ENCODE data around the gene GHDC. TPM values are rescaled to one million over a fixed set of nuclear protein-coding genes. Genes with fewer than 3 reads are reported as not detected.
A peak's percentile ranks its signal among the peaks of the same experiment; 100 is the strongest.
"Not testable (repeated sequence)": the region's sequence is repeated elsewhere in the genome, so short reads cannot be mapped to it uniquely, and the experiment has no call there.

GHDC gene
- total RNA-seq, 1 donor from 2014 or later: 7.8 TPM

- Mint-ChIP-seq H3K27me3 (ENCODE audit: low read depth) (no peaks in the 10 kb centered on the region), H3K4me3 (ENCODE audit: unreplicated experiment) (no peak overlapping the region), H3K9me3 (ENCODE audit: low read depth) (no peaks in the 10 kb centered on the region), H3K27ac (ENCODE audit: unreplicated experiment) (no peak overlapping the region), H3K4me1 (ENCODE audit: low read depth) (peaks cover 14% of the 10 kb centered on the region), H3K36me3 (ENCODE audit: low read depth) (peaks cover 16% of the 10 kb centered on the region)
- no peak for DNase-seq (ENCODE audit: low spot score)
- TF ChIP-seq CTCF (IDR thresholded peaks at IDR 0.05): no peak
Observed at GRCh38 chr17:42225646-42226045, 31.4 kb upstream of the GHDC start.

GRCh38 chr17:42224651-42225050 is 30.4 kb upstream of the GHDC start:
- no peak for DNase-seq (ENCODE audit: low spot score)
- no peak overlapping the region for H3K4me3 Mint-ChIP-seq (ENCODE audit: unreplicated experiment)
- H3K36me3 Mint-ChIP-seq (ENCODE audit: low read depth): peaks cover 16% of the 10 kb centered on the region
- H3K4me1 Mint-ChIP-seq (ENCODE audit: low read depth): peaks cover 14% of the 10 kb centered on the region
- H3K9me3 Mint-ChIP-seq (ENCODE audit: low read depth): no peaks in the 10 kb centered on the region
- H3K27me3 Mint-ChIP-seq (ENCODE audit: low read depth): no peaks in the 10 kb centered on the region
- TF ChIP-seq CTCF (IDR thresholded peaks at IDR 0.05): no peak
- no peak overlapping the region for H3K27ac Mint-ChIP-seq (ENCODE audit: unreplicated experiment)

GRCh38 chr17:42221886-42222745 is 27.8 kb upstream of the GHDC start:
- Mint-ChIP-seq H3K9me3 (ENCODE audit: low read depth) (no peaks in the 10 kb centered on the region), H3K4me3 (ENCODE audit: unreplicated experiment) (no peak overlapping the region), H3K27me3 (ENCODE audit: low read depth) (no peaks in the 10 kb centered on the region), H3K36me3 (ENCODE audit: low read depth) (peaks cover 25% of the 10 kb centered on the region), H3K27ac (ENCODE audit: unreplicated experiment) (no peak overlapping the region), H3K4me1 (ENCODE audit: low read depth) (no peaks in the 10 kb centered on the region)
- TF ChIP-seq CTCF (IDR thresholded peaks at IDR 0.05): peak; percentile 76
- DNase-seq (ENCODE audit: low spot score): no peak

- not testable (repeated sequence) for H3K27ac Mint-ChIP-seq (ENCODE audit: unreplicated experiment); H3K4me1 Mint-ChIP-seq (ENCODE audit: low read depth); H3K4me3 Mint-ChIP-seq (ENCODE audit: unreplicated experiment); H3K27me3 Mint-ChIP-seq (ENCODE audit: low read depth); H3K9me3 Mint-ChIP-seq (ENCODE audit: low read depth); DNase-seq (ENCODE audit: low spot score)
- H3K36me3 Mint-ChIP-seq (ENCODE audit: low read depth): peaks cover 35% of the 10 kb centered on the region
Observed at GRCh38 chr17:42219280-42219679, 25.0 kb upstream of the GHDC start.

- Mint-ChIP-seq H3K36me3 (ENCODE audit: low read depth) (peaks cover 41% of the 10 kb centered on the region), H3K27ac (ENCODE audit: unreplicated experiment) (no peak overlapping the region), H3K4me1 (ENCODE audit: low read depth) (peaks cover 5% of the 10 kb centered on the region), H3K4me3 (ENCODE audit: unreplicated experiment) (no peak overlapping the region), H3K27me3 (ENCODE audit: low read depth) (no peaks in the 10 kb centered on the region), H3K9me3 (ENCODE audit: low read depth) (no peaks in the 10 kb centered on the region)
- no peak for DNase-seq (ENCODE audit: low spot score)
- TF ChIP-seq CTCF (IDR thresholded peaks at IDR 0.05): no peak
Observed at GRCh38 chr17:42214156-42214555, 19.9 kb upstream of the GHDC start.

- no peak for TF ChIP-seq CTCF (IDR thresholded peaks at IDR 0.05)
- no peaks in the 10 kb centered on the region for H3K9me3 Mint-ChIP-seq (ENCODE audit: low read depth)
- H3K27me3 Mint-ChIP-seq (ENCODE audit: low read depth): no peaks in the 10 kb centered on the region
- H3K4me1 Mint-ChIP-seq (ENCODE audit: low read depth): peaks cover 5% of the 10 kb centered on the region
- H3K4me3 Mint-ChIP-seq (ENCODE audit: unreplicated experiment): no peak overlapping the region
- no peak overlapping the region for H3K27ac Mint-ChIP-seq (ENCODE audit: unreplicated experiment)
- DNase-seq (ENCODE audit: low spot score): no peak
- H3K36me3 Mint-ChIP-seq (ENCODE audit: low read depth): peaks cover 36% of the 10 kb centered on the region
Observed at GRCh38 chr17:42212382-42212781, 18.1 kb upstream of the GHDC start.

GRCh38 chr17:42211921-42212341 is 17.6 kb upstream of the GHDC start:
- not testable (repeated sequence) for H3K4me1 Mint-ChIP-seq (ENCODE audit: low read depth); H3K4me3 Mint-ChIP-seq (ENCODE audit: unreplicated experiment); H3K9me3 Mint-ChIP-seq (ENCODE audit: low read depth); H3K27me3 Mint-ChIP-seq (ENCODE audit: low read depth); H3K27ac Mint-ChIP-seq (ENCODE audit: unreplicated experiment)
- peak; percentile 26 for DNase-seq (ENCODE audit: low spot score)
- peaks cover 31% of the 10 kb centered on the region for H3K36me3 Mint-ChIP-seq (ENCODE audit: low read depth)
